SK-N-SH treated with all-trans-retinoic acid at 6 μM for 48 hours (cell line): ENCODE results near the gene GRIK4.

ENCODE experiments used
- ATAC-seq: fragments of 200-7000 bp; cut with Tn5 transposase; 3 replicates; pipeline ENCODE4 v1.9.1; 2020; ENCODE audit warnings: mild to moderate bottlenecking, moderate library complexity
- ARNTL ChIP-seq: fragments of 450-650 bp; formaldehyde crosslinking; IDR thresholded peaks from 2 replicates; pipeline ENCODE4 v1.5.0; 2020; ENCODE audit warnings: low read depth, mild to moderate bottlenecking, moderate library complexity, borderline replicate concordance
- BACH2 ChIP-seq: fragments of 250-450 bp; sonication (Bioruptor Pico); IDR thresholded peaks from 2 replicates; pipeline ENCODE4 v1.9.0; 2021; ENCODE audit warnings: mild to moderate bottlenecking, borderline replicate concordance
- CSDC2 ChIP-seq: fragments of 250-450 bp; sonication (Bioruptor Pico); IDR thresholded peaks from 2 replicates; pipeline ENCODE4 v1.5.0; 2020; ENCODE audit warnings: mild to moderate bottlenecking, moderate library complexity
- ESRRG ChIP-seq: fragments of 250-450 bp; sonication (Bioruptor Pico); IDR thresholded peaks from 2 replicates; pipeline ENCODE4 v1.6.1; 2021; ENCODE audit warnings: mild to moderate bottlenecking
- GLIS3 ChIP-seq: fragments of 250-450 bp; sonication (Bioruptor Pico); IDR thresholded peaks from 2 replicates; pipeline ENCODE4 v1.5.0; 2020; ENCODE audit warnings: mild to moderate bottlenecking, moderate library complexity
- OSR1 ChIP-seq: fragments of 250-450 bp; sonication (Bioruptor Pico); IDR thresholded peaks from 2 replicates; pipeline ENCODE4 v1.8.0; 2022; ENCODE audit warnings: moderate library complexity, mild to moderate bottlenecking, inconsistent platforms
- PATZ1 ChIP-seq: fragments of 250-450 bp; sonication (Bioruptor Pico); IDR thresholded peaks from 2 replicates; pipeline ENCODE4 v1.8.0; 2020; ENCODE audit warnings: mild to moderate bottlenecking, moderate library complexity, borderline replicate concordance
- PPARA ChIP-seq: fragments of 250-450 bp; sonication (Bioruptor Pico); IDR thresholded peaks from 2 replicates; pipeline ENCODE4 v1.5.0; 2020; ENCODE audit warnings: mild to moderate bottlenecking, borderline replicate concordance
- RARB ChIP-seq: fragments of 250-450 bp; sonication (Bioruptor Pico); IDR thresholded peaks from 2 replicates; pipeline ENCODE4 v1.8.0; 2021; ENCODE audit warnings: mild to moderate bottlenecking, moderate library complexity
- SNAI2 ChIP-seq: fragments of 250-450 bp; sonication (Bioruptor Pico); IDR thresholded peaks from 2 replicates; pipeline ENCODE4 v1.5.0; 2020; ENCODE audit warnings: mild to moderate bottlenecking, moderate library complexity
- TCF4 ChIP-seq: fragments of 250-450 bp; sonication (Bioruptor Pico); IDR thresholded peaks from 2 replicates; pipeline ENCODE4 v1.8.0; 2021; ENCODE audit warnings: mild to moderate bottlenecking, moderate library complexity, borderline replicate concordance
- TOX ChIP-seq: fragments of 250-450 bp; sonication (Bioruptor Pico); IDR thresholded peaks from 2 replicates; pipeline ENCODE4 v1.8.0; 2021; ENCODE audit warnings: mild to moderate bottlenecking, moderate library complexity, borderline replicate concordance
- TSHZ2 ChIP-seq: fragments of 250-450 bp; sonication (Bioruptor Pico); IDR thresholded peaks from 2 replicates; pipeline ENCODE4 v1.5.0; 2020; ENCODE audit warnings: mild to moderate bottlenecking, moderate library complexity
- ZC3H10 ChIP-seq: fragments of 250-450 bp; sonication (Bioruptor Pico); IDR thresholded peaks from 2 replicates; pipeline ENCODE4 v1.5.1; 2021; ENCODE audit warnings: mild to moderate bottlenecking, moderate library complexity
- ZFP30 ChIP-seq: fragments of 450-650 bp; formaldehyde crosslinking; IDR thresholded peaks from 2 replicates; pipeline ENCODE4 v1.5.0; 2022; ENCODE audit warnings: mild to moderate bottlenecking, moderate library complexity
- ZNF565 ChIP-seq: fragments of 450-650 bp; formaldehyde crosslinking; conservative IDR thresholded peaks from 2 replicates; pipeline ENCODE4 v1.5.0; 2020; ENCODE audit warnings: low read depth, mild to moderate bottlenecking, moderate library complexity
- ZNF70 ChIP-seq: fragments of 450-650 bp; formaldehyde crosslinking; IDR thresholded peaks from 2 replicates; pipeline ENCODE4 v1.5.0; 2020; ENCODE audit warnings: mild to moderate bottlenecking, moderate library complexity
- TF ChIP-seq, protein P1 (sequence below): fragments of 250-450 bp; sonication (Bioruptor Pico); IDR thresholded peaks from 2 replicates; pipeline ENCODE4 v1.5.1; 2020; ENCODE audit warnings: low read depth, mild to moderate bottlenecking, moderate library complexity
- TF ChIP-seq, protein P2 (sequence below): fragments of 250-450 bp; sonication (Bioruptor Pico); IDR thresholded peaks from 2 replicates; pipeline ENCODE4 v1.8.0; 2021; ENCODE audit warnings: low read depth, mild to moderate bottlenecking, moderate library complexity, borderline replicate concordance
- TF ChIP-seq, protein P3 (sequence below): fragments of 250-450 bp; sonication (Bioruptor Pico); IDR thresholded peaks from 2 replicates; pipeline ENCODE4 v1.5.1; 2021; ENCODE audit warnings: mild to moderate bottlenecking, moderate library complexity

GRIK4 gene

DNA sequence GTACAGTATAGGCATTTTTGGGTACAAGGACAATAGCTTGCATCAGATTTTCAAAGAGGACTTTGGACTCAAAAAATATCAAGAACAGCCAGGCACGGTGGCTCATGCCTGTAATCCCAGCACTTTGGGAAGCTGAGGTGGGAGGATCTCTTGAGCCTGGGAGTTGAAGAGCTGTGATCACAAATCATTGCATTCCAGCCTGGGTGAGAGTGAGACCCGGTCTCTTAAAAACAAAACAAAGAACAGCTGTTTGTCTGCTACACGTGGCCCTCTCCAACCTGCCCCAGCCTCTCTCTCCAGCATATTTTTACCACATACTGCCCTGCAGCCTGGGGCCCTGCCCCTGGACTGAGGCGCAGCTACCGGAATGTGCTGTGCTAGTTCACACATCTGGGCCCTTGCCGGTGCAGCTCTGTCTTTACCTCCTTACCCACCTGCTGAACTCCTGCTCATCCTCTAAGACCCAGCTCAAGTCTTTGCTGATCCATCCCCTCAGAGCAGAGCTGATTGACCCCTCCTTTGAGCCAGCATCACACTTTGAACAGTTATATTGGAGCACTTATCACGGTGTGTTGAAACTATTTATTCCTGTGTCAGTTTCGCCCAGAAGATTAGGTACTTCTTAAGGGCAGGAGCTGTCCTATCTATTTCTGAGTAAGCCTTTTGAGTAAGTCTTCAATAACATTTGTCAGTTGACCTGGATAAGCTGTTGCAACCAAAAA, 29.4 kb downstream of the GRIK4 start:
- ATAC-seq, result no peak
- no peak for TF ChIP-seq ZC3H10
- no peak for TF ChIP-seq ARNTL
- TF ChIP-seq GLIS3, result no peak
- TF ChIP-seq OSR1 (CRISPR knock-in tag), result no peak
- no peak for TF ChIP-seq TOX (CRISPR knock-in tag)
- no peak for TF ChIP-seq ZNF70 (CRISPR knock-in tag)
- TF ChIP-seq SNAI2, result no peak
- TF ChIP-seq, protein P1, sequence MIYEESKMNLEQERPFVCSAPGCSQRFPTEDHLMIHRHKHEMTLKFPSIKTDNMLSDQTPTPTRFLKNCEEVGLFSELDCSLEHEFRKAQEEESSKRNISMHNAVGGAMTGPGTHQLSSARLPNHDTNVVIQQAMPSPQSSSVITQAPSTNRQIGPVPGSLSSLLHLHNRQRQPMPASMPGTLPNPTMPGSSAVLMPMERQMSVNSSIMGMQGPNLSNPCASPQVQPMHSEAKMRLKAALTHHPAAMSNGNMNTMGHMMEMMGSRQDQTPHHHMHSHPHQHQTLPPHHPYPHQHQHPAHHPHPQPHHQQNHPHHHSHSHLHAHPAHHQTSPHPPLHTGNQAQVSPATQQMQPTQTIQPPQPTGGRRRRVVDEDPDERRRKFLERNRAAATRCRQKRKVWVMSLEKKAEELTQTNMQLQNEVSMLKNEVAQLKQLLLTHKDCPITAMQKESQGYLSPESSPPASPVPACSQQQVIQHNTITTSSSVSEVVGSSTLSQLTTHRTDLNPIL (CRISPR knock-in tag), result no peak
- TF ChIP-seq, protein P2, sequence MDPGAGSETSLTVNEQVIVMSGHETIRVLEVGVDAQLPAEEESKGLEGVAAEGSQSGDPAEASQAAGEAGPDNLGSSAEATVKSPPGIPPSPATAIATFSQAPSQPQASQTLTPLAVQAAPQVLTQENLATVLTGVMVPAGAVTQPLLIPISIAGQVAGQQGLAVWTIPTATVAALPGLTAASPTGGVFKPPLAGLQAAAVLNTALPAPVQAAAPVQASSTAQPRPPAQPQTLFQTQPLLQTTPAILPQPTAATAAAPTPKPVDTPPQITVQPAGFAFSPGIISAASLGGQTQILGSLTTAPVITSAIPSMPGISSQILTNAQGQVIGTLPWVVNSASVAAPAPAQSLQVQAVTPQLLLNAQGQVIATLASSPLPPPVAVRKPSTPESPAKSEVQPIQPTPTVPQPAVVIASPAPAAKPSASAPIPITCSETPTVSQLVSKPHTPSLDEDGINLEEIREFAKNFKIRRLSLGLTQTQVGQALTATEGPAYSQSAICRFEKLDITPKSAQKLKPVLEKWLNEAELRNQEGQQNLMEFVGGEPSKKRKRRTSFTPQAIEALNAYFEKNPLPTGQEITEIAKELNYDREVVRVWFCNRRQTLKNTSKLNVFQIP (CRISPR knock-in tag), result no peak
- no peak for TF ChIP-seq BACH2
- TF ChIP-seq ESRRG, result no peak
- no peak for TF ChIP-seq RARB
- no peak for TF ChIP-seq CSDC2 (CRISPR knock-in tag)
- TF ChIP-seq, protein P3, sequence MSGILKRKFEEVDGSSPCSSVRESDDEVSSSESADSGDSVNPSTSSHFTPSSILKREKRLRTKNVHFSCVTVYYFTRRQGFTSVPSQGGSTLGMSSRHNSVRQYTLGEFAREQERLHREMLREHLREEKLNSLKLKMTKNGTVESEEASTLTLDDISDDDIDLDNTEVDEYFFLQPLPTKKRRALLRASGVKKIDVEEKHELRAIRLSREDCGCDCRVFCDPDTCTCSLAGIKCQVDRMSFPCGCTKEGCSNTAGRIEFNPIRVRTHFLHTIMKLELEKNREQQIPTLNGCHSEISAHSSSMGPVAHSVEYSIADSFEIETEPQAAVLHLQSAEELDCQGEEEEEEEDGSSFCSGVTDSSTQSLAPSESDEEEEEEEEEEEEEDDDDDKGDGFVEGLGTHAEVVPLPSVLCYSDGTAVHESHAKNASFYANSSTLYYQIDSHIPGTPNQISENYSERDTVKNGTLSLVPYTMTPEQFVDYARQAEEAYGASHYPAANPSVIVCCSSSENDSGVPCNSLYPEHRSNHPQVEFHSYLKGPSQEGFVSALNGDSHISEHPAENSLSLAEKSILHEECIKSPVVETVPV (CRISPR knock-in tag), result no peak
- no peak for TF ChIP-seq PATZ1 (CRISPR knock-in tag)

- ATAC-seq, result no peak
- TF ChIP-seq ZFP30 (CRISPR knock-in tag) (no peak), TCF4 (CRISPR knock-in tag) (no peak), SNAI2 (no peak), PPARA (CRISPR knock-in tag) (no peak), ZC3H10 (no peak), ZNF70 (CRISPR knock-in tag) (no peak), ZNF565 (CRISPR knock-in tag) (no peak), TSHZ2 (CRISPR knock-in tag) (no peak), BACH2 (no peak), OSR1 (CRISPR knock-in tag) (no peak), ARNTL (no peak), ESRRG (no peak), GLIS3 (no peak), RARB (no peak)
- TF ChIP-seq, protein P3 (CRISPR knock-in tag), result no peak
- TF ChIP-seq, protein P1 (CRISPR knock-in tag), result no peak
- TF ChIP-seq, protein P2 (CRISPR knock-in tag), result no peak
These were observed 32.1 kb downstream of the GRIK4 start for GRCh38 chr11:120543521-120544215.
